ENCODE data around the gene ADAMTS1. TPM values are rescaled to one million over a fixed set of nuclear protein-coding genes. Genes with fewer than 3 reads are reported as not detected.

The ADAMTS1 gene
- total RNA-seq, 4 donors from 2014 or later = 29.8 to 54.8 (median 44.3) TPM

DNA sequence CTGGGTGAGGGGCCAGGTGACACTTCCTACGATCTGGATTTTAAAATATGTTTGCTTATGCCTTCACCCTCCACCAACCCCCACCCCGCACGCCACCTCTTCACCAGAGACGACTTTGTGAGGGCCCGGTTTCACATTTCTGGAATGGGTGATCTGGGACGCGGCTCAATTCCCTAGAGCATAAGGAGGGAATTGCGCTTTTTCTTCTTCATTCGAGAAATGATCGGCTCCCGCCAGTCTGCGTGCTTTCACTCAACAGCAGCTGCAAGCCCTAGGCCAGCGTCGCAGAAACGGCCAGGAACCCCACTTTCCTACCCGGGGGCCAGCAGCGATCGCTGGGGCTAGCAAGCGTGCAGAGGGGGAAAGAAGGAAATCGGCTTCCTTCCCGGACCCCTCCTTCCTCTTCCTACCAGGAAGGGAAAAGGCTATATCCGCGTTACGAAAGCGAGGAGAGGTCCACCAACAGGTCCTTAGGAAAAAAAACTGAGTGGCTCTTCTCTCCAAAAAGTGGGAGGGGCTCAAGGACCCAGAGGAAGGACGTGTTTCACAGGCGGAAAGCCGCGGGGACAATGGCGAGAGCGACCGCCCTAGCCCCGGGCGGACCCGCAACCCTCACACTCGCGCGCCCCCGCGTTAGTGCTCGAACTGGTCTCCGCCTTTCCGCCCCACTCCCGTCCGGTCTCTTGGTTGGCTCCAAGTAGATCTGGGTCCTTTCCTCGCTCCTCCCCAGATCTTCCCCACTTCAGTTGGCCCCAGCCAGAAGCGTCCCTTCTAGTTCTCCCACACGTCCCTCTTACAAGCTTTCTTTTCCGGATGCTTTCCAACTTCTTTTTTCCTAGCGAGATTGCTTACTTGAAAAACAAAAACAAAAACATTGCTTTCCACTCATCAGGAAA lies 1.1 kb upstream of the ADAMTS1 start:
- Histone ChIP-seq H3K4me3 (peak overlapping the region; percentile 21 to 67 (median 46)), H3K36me3 (no peaks in the 10 kb centered on the region), H3K4me1 (peaks cover 0 to 58% (median 37%) of the 10 kb centered on the region in 4 donors), H3K27ac (peak overlapping the region; percentile 81 to 94 (median 92)), H3K9me3 (no peaks in the 10 kb centered on the region), H3K27me3 (peaks cover 69% of the 10 kb centered on the region)
- in situ Hi-C loops (cut with MboI; ENCODE audit: low pct_ligation_motif_present in 1 of 4, low pct_unique_long_range_greater_than_20kb in 1 of 4, low sequenced_read_pairs in 3 of 4) (loop anchor here in 2 of 4 donors (5.0 to 25.0 kb wide), 2 partner anchors 856 to 1216 kb away; no protein-coding TSS in a partner anchor), intact Hi-C loops (cut with DNase I; ENCODE audit: low total_unique reads) (loop anchor here (2.0 kb wide), 1 partner anchor 857 kb away; no protein-coding TSS in a partner anchor)
- 1 to 2% methylated on average over 9 to 50 of the region's 50 CpGs for WGBS, 2 donors (ENCODE audit: low coverage in 1 of 2)
- no peak for TF ChIP-seq EP300 (IDR thresholded peaks at IDR 0.05; ENCODE audit: low read depth)
- peak; percentile 58 for TF ChIP-seq POLR2A (IDR thresholded peaks at IDR 0.05)
- TF ChIP-seq, protein P1, sequence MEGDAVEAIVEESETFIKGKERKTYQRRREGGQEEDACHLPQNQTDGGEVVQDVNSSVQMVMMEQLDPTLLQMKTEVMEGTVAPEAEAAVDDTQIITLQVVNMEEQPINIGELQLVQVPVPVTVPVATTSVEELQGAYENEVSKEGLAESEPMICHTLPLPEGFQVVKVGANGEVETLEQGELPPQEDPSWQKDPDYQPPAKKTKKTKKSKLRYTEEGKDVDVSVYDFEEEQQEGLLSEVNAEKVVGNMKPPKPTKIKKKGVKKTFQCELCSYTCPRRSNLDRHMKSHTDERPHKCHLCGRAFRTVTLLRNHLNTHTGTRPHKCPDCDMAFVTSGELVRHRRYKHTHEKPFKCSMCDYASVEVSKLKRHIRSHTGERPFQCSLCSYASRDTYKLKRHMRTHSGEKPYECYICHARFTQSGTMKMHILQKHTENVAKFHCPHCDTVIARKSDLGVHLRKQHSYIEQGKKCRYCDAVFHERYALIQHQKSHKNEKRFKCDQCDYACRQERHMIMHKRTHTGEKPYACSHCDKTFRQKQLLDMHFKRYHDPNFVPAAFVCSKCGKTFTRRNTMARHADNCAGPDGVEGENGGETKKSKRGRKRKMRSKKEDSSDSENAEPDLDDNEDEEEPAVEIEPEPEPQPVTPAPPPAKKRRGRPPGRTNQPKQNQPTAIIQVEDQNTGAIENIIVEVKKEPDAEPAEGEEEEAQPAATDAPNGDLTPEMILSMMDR (IDR thresholded peaks at IDR 0.05) = peak; percentile 23 to 59 (median 29)
- peak in 2 of 3 donors; percentile 79 to 80 for TF ChIP-seq POLR2AphosphoS5 (IDR thresholded peaks at IDR 0.05)
- DNase-seq = peak; percentile 63

DNA sequence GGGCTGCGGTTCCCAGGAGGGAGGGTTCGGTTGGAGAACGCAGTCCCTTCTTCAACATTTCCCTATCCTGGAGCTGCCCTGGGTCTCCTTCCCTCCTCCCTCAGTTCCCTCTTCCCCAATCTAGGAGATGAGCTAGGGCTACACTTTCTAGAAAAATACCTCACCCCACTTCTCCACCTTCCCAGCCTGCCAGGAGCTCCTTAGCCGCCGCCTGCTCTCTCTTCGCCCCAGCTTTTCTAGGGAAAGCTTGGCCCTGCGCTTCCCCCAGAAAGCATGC lies 488 bp upstream of the ADAMTS1 start:
- 0 to 1% methylated on average over 3 to 7 of the region's 7 CpGs for WGBS, 2 donors (ENCODE audit: low coverage in 1 of 2)
- H3K27ac ChIP-seq = peak overlapping the region; percentile 81 to 94 (median 92)
- no peaks in the 10 kb centered on the region for H3K36me3 ChIP-seq
- peak overlapping the region; percentile 21 to 67 (median 46) for H3K4me3 ChIP-seq
- no peak for DNase-seq
- TF ChIP-seq, protein P1 (IDR thresholded peaks at IDR 0.05) = no peak
- TF ChIP-seq EP300 (IDR thresholded peaks at IDR 0.05; ENCODE audit: low read depth) (no peak), POLR2A (IDR thresholded peaks at IDR 0.05) (no peak), POLR2AphosphoS5 (IDR thresholded peaks at IDR 0.05) (no peak)
- intact Hi-C loops (cut with DNase I; ENCODE audit: low total_unique reads) (loop anchor here (2.0 kb wide), 1 partner anchor 857 kb away; no protein-coding TSS in a partner anchor), in situ Hi-C loops (cut with MboI; ENCODE audit: low pct_ligation_motif_present in 1 of 4, low pct_unique_long_range_greater_than_20kb in 1 of 4, low sequenced_read_pairs in 3 of 4) (loop anchor here in 2 of 4 donors (5.0 to 25.0 kb wide), 2 partner anchors 857 to 1217 kb away; no protein-coding TSS in a partner anchor)
- H3K9me3 ChIP-seq = no peaks in the 10 kb centered on the region
- H3K4me1 ChIP-seq = peaks cover 0 to 58% (median 37%) of the 10 kb centered on the region in 4 donors
- peaks cover 69% of the 10 kb centered on the region for H3K27me3 ChIP-seq

DNA sequence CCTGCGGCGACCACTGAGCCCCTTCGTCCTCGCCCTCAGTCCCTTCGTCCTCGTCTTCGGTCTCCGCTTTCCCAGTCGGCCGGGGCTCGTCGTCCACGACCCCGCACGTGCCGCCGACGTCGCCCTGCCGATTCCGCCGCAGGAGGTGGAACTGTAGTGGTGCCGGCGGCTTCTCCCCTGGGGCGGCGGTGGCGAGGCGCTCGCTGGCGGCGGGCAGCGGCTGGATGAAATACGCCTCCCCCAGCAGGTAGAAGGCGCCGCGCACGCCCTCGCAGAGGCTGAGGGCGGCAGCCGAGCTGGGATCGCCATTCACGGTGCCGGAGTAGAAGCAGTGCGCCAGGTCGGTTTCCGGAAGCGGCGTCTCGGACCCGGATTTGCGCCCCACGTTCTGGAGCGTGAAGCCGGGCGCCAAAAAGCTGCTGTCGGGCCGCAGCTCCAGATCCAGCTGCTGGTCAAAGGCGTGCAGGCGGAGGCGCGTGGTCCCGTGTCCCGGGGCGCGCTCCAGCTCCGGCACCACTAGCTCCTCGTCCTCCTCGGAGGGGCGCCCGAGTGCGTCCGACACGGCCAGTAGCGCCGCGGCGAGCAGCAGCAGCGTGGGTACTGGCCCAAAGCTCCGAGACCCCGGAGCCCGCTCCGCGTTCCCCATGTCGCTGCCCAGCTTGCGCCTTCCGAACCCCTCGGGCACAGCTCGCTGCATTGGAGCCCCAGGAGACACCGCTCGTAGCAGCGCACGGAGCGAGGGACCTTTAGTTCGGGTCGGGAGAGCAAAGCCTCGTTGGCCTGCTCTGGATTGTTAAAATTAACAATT lies 747 bp downstream of the ADAMTS1 start:
- Histone ChIP-seq H3K36me3 (peaks cover 0 to 4% (median under 1%) of the 10 kb centered on the region in 4 donors), H3K4me1 (peaks cover 0 to 53% (median 37%) of the 10 kb centered on the region in 4 donors), H3K27ac (peak overlapping the region; percentile 81 to 94 (median 92)), H3K4me3 (peak overlapping the region; percentile 37 to 67 (median 57)), H3K9me3 (no peaks in the 10 kb centered on the region), H3K27me3 (peaks cover 69% of the 10 kb centered on the region)
- TF ChIP-seq POLR2A (IDR thresholded peaks at IDR 0.05) = no peak
- TF ChIP-seq EP300 (IDR thresholded peaks at IDR 0.05; ENCODE audit: low read depth) = no peak
- TF ChIP-seq POLR2AphosphoS5 (IDR thresholded peaks at IDR 0.05) = no peak
- TF ChIP-seq, protein P1 (IDR thresholded peaks at IDR 0.05) = no peak
- in situ Hi-C loops (cut with MboI; ENCODE audit: low pct_ligation_motif_present in 1 of 4, low pct_unique_long_range_greater_than_20kb in 1 of 4, low sequenced_read_pairs in 3 of 4) = loop anchor here in 2 of 4 donors (5.0 to 25.0 kb wide), 2 partner anchors 858 to 1218 kb away; no protein-coding TSS in a partner anchor
- WGBS, 2 donors (ENCODE audit: low coverage in 1 of 2) = 3% methylated on average over 54 of the region's 96 CpGs; no CpG with 5 or more reads in 1 of the 2 donors
- intact Hi-C loops (cut with DNase I; ENCODE audit: low total_unique reads) = loop anchor here (5.0 kb wide), 1 partner anchor 1898 kb away; no protein-coding TSS in a partner anchor
- DNase-seq = no peak
